Measurements from ENCODE around the gene XKR3. TPM values are rescaled to one million over a fixed set of nuclear protein-coding genes. Genes with fewer than 3 reads are reported as not detected.

The XKR3 gene
- total RNA-seq, 4 donors from 2014 or later = not detected

DNA sequence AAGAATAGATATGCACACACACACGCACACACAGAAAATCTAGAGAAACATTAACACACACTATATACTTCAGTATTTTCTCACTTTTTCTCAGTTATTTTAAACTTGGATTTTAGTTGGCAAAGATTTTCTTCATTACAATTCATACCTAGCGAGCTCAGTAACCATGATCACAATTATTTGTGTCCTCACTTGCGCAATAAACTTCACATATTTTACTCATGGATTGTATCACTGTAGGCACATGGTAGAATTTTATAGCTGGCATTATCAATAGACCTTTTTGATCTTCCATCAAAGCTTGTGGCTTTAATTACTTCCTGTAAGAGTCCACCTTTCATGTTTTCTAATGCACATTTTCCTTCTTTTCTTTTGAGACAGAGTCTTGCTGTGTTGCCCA, 4.8 kb upstream of the XKR3 start:
- no peak for DNase-seq (ENCODE audit: low spot score in 2 of 2)
- intact Hi-C loops (cut with DNase I; ENCODE audit: low total_unique reads) = no loop called here
- TF ChIP-seq, protein P1, sequence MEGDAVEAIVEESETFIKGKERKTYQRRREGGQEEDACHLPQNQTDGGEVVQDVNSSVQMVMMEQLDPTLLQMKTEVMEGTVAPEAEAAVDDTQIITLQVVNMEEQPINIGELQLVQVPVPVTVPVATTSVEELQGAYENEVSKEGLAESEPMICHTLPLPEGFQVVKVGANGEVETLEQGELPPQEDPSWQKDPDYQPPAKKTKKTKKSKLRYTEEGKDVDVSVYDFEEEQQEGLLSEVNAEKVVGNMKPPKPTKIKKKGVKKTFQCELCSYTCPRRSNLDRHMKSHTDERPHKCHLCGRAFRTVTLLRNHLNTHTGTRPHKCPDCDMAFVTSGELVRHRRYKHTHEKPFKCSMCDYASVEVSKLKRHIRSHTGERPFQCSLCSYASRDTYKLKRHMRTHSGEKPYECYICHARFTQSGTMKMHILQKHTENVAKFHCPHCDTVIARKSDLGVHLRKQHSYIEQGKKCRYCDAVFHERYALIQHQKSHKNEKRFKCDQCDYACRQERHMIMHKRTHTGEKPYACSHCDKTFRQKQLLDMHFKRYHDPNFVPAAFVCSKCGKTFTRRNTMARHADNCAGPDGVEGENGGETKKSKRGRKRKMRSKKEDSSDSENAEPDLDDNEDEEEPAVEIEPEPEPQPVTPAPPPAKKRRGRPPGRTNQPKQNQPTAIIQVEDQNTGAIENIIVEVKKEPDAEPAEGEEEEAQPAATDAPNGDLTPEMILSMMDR (IDR thresholded peaks at IDR 0.05) = no peak
- TF ChIP-seq POLR2A (IDR thresholded peaks at IDR 0.05) = no peak
- 62 to 87% methylated on average over 3 of the region's 3 CpGs for WGBS, 2 donors
- no peak overlapping the region for H3K4me3 ChIP-seq (ENCODE audit: low read depth, poor library complexity, severe bottlenecking)

DNA sequence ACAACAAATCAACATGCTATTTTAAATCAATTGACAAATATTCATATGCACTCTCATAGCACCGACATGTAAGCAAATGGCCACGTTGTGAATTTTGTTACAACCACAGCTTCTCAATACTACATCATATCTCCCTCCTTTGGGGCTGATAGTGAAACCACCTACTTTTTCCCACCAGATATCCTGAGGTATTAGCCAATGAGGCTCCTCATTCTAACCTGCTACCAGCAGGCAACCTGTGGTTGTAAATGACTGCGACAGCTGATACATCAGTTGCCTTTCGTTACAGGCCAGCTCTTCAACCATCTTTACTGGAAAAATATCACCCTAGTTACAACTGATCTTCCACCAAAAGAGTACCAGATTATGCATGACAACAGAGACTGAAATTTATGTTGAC, 3.7 kb upstream of the XKR3 start:
- H3K4me3 ChIP-seq (ENCODE audit: low read depth, poor library complexity, severe bottlenecking) = no peak overlapping the region
- intact Hi-C loops (cut with DNase I; ENCODE audit: low total_unique reads) = no loop called here
- no peak for TF ChIP-seq POLR2A (IDR thresholded peaks at IDR 0.05)
- TF ChIP-seq, protein P1 (IDR thresholded peaks at IDR 0.05) = no peak
- WGBS, 2 donors = 75 to 88% methylated on average over 4 of the region's 4 CpGs
- DNase-seq (ENCODE audit: low spot score in 2 of 2) = no peak

DNA sequence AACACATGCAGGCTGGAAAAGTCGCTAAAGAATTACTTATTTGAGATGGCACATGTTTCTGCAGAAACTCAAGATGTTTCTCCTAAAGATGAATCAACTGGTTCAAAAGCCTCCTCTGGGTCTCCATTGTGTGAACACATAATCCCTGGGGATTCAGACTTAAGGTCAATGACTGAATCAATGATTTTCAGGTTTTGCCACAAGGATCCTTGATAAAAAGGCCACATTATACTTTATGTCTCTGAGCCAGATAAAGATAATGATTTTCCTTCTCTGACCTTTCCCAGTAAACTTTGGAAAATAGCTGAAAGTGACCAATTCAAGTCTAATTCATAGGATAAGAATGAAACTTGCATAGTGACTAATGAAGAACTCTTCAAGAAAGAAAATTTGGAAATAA, 2.3 kb upstream of the XKR3 start:
- H3K4me3 ChIP-seq (ENCODE audit: low read depth, poor library complexity, severe bottlenecking) = no peak overlapping the region
- WGBS, 2 donors = 84% methylated on average over 1 of the region's 1 CpG
- no peak for DNase-seq (ENCODE audit: low spot score in 2 of 2)
- TF ChIP-seq, protein P1 (IDR thresholded peaks at IDR 0.05) = no peak
- TF ChIP-seq POLR2A (IDR thresholded peaks at IDR 0.05) = no peak
- intact Hi-C loops (cut with DNase I; ENCODE audit: low total_unique reads) = no loop called here

DNA sequence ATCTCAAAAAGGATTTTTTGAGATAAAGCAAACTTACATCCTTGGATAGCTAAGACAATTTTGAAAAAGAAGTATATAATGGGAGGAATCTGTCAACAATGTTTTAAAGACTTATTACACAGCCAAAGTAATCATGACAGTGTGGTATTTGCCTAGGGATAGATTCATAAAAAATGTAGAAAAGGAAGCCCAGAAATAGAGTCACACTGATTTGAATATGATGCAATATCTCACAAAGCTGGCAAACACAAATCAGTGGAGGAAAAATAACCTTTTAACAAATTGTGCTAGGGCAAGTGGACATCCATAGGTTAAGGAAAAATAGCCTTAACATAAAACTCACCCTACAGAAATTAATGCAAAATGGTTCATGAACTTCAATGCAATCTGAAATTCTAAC, 6.0 kb downstream of the XKR3 start:
- intact Hi-C loops (cut with DNase I; ENCODE audit: low total_unique reads) = no loop called here
- TF ChIP-seq, protein P1 (IDR thresholded peaks at IDR 0.05) = no peak
- TF ChIP-seq POLR2A (IDR thresholded peaks at IDR 0.05) = no peak
- H3K4me3 ChIP-seq (ENCODE audit: low read depth, poor library complexity, severe bottlenecking) = no peak overlapping the region
- DNase-seq (ENCODE audit: low spot score in 2 of 2) = no peak

DNA sequence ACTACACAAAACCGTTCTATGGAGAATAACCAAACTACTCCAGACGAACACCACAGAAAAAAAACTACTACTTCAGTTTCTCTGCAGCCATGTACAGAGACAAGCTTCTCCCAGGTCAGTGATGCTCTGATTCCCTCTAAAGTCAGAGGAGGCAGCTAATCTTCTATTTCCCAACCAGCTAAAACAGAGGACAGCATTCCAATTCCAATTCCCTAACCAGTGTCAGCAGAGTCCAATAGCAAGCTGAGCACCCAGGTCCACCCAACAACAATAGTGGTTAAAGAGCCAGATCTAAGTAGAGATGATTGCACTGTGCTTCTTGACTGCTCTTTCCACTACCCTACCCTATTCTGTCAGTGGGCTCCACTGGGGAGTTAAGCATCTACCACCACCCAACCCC, 6.7 kb downstream of the XKR3 start:
- intact Hi-C loops (cut with DNase I; ENCODE audit: low total_unique reads) = no loop called here
- 69 to 75% methylated on average over 2 of the region's 2 CpGs for WGBS, 2 donors
- no peak overlapping the region for H3K4me3 ChIP-seq (ENCODE audit: low read depth, poor library complexity, severe bottlenecking)
- TF ChIP-seq, protein P1 (IDR thresholded peaks at IDR 0.05) = no peak
- no peak for TF ChIP-seq POLR2A (IDR thresholded peaks at IDR 0.05)
- no peak for DNase-seq (ENCODE audit: low spot score in 2 of 2)

DNA sequence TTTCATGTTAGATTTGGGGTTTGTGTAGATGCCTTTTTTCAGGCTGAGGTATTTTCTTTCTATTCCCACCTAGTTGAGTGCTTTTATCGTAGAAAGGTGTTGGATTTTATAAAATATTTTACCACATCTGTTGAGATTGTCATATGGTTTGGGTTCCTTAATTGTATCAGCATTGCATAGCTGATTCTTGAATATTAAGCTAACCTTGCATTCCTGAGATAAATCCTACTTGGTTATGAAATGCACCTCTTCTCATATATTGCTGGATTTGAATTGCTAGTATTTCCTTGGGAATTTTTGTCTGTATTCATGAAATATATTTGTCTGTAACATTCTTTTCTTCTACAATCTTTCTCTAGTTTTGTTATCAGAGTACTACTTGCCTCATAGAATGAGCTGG, 10.1 kb downstream of the XKR3 start:
- intact Hi-C loops (cut with DNase I; ENCODE audit: low total_unique reads) = no loop called here
- no peak overlapping the region for H3K4me3 ChIP-seq (ENCODE audit: low read depth, poor library complexity, severe bottlenecking)
- 69 to 78% methylated on average over 1 of the region's 1 CpG for WGBS, 2 donors
- no peak for TF ChIP-seq POLR2A (IDR thresholded peaks at IDR 0.05)
- TF ChIP-seq, protein P1 (IDR thresholded peaks at IDR 0.05) = no peak
- no peak for DNase-seq (ENCODE audit: low spot score in 2 of 2)

Measured in lower leg skin (tissue), 4 donors.